ELF-1 (cell line): ENCODE measurements around the gene SFXN1.

Experiments used
- DNase-seq: peaks from one replicate; pipeline ENCODE4 v3.0.0-alpha.2; 2016; ENCODE audit warnings: low read depth, low spot score

SFXN1 gene

GRCh38 chr5:175465282-175465681, 13.1 kb upstream of the SFXN1 start:
- no peak for DNase-seq

GRCh38 chr5:175466700-175467318, 11.6 kb upstream of the SFXN1 start:
- no peak for DNase-seq

GRCh38 chr5:175467983-175468690, 10.2 kb upstream of the SFXN1 start:
- DNase-seq = no peak

- DNase-seq = no peak
Measured at GRCh38 chr5:175468892-175469291, 9.5 kb upstream of the SFXN1 start.

- peak; percentile 55 for DNase-seq
Measured at GRCh38 chr5:175469916-175470315, 8.4 kb upstream of the SFXN1 start.

GRCh38 chr5:175470781-175471180, 7.6 kb upstream of the SFXN1 start:
- DNase-seq = no peak

GRCh38 chr5:175471196-175471595, 7.2 kb upstream of the SFXN1 start:
- no peak for DNase-seq

- no peak for DNase-seq
Measured at GRCh38 chr5:175471628-175472027, 6.7 kb upstream of the SFXN1 start.

GRCh38 chr5:175472378-175472777, 6.0 kb upstream of the SFXN1 start:
- DNase-seq = no peak

GRCh38 chr5:175475248-175475647, 3.1 kb upstream of the SFXN1 start:
- DNase-seq = no peak

GRCh38 chr5:175477440-175477839, 920 bp upstream of the SFXN1 start:
- DNase-seq = no peak

GRCh38 chr5:175478008-175478383, 364 bp upstream of the SFXN1 start:
- no peak for DNase-seq

- peak; percentile 26 for DNase-seq
Measured at GRCh38 chr5:175479125-175479881, 943 bp downstream of the SFXN1 start.

- DNase-seq = no peak
Measured at GRCh38 chr5:175483337-175483736, 5.0 kb downstream of the SFXN1 start.

GRCh38 chr5:175484322-175484721, 6.0 kb downstream of the SFXN1 start:
- DNase-seq = no peak

- DNase-seq = no peak
Measured at GRCh38 chr5:175484829-175485228, 6.5 kb downstream of the SFXN1 start.

GRCh38 chr5:175485631-175486030, 7.3 kb downstream of the SFXN1 start:
- DNase-seq = no peak

- DNase-seq = no peak
Measured at GRCh38 chr5:175487514-175488222, 9.3 kb downstream of the SFXN1 start.

- no peak for DNase-seq
Measured at GRCh38 chr5:175489693-175490443, 11.5 kb downstream of the SFXN1 start.

GRCh38 chr5:175491223-175491622, 12.9 kb downstream of the SFXN1 start:
- no peak for DNase-seq

- no peak for DNase-seq
Measured at GRCh38 chr5:175493260-175493659, 14.9 kb downstream of the SFXN1 start.
